Frontal cortex (tissue), 4 donors: ENCODE data around the gene UBE3D. TPM values are rescaled to one million over a fixed set of nuclear protein-coding genes. Genes with fewer than 3 reads are reported as not detected.
"Not testable (repeated sequence)": the region's sequence is repeated elsewhere in the genome, so short reads cannot be mapped to it uniquely, and the experiment has no call there.

Source experiments
- DNase-seq, 2 donors: peaks; one replicate each; pipeline ENCODE4 v3.0.0; 2012; ENCODE audit warnings: low spot score in 2 of 2
- FAIRE-seq: peaks from 2 replicates; lab custom pipeline; 2012; peaks lifted over from hg19 to GRCh38; lab: Jason Lieb, UNC
- total RNA-seq: library from RNA; depleted of rRNA; stranded (reverse); fragments of >200 nt; gene quantifications from one replicate; pipeline ENCODE4 v1.2.3, GENCODE V29; 2014
- donor health status: control.
- donor health status: control.
- donor health status: control.

UBE3D gene
- total RNA-seq, 1 donor from 2014 or later = 24.9 TPM

DNA sequence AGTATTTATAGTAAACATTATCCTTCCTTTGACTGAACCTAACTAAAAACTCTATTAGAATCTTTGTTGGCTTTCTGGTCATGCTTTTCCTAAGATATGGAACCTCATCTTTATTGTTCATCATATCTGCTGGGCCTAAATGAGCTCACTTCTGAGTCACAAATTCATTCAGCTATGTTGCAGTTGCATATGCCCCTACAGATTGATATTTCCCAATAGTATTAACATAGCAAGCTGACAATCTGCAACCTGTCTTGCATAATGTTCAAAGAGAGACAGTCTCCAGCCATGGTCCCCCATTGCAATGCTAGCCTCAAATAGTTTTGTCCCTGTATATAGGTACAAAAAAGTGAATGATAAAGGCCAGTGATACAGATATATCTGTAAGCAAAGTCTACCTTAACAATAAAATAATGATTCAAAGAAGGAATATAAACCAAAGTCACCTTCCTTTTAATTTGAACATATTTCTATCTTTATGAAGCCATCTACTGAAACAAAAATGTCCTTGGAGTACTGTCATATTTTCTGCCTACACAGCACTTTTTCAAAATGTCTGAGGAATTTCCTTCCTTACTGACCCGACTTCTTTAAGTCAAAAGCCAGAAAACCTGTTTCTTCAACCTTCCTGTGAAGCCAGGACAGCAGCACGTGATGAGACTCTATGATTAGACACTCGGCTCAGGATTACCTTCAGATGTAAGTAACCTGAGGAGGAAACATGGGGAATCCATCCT lies 140.7 kb downstream of the UBE3D start:
- FAIRE-seq (no peak), DNase-seq (no peak)

DNA sequence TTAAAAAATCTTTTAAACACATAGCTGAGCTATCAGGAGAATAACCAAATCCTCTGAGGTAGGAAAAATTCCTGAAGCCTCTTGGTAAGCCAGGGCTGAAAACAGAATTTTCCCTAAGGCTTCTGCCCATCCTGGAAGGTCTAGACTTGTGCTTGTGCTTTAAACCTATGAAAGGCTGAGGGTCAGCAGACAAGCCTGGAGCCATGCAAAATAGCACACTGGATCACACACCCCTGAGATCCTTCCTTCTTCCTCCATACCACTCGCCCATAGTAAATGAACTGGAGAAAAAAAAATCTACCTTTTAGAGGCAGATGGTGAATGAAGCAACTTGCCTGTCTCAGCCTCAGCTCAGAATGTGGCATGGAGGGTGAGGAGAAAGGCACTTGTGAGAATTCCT lies 144.4 kb downstream of the UBE3D start:
- no peak for FAIRE-seq

DNA sequence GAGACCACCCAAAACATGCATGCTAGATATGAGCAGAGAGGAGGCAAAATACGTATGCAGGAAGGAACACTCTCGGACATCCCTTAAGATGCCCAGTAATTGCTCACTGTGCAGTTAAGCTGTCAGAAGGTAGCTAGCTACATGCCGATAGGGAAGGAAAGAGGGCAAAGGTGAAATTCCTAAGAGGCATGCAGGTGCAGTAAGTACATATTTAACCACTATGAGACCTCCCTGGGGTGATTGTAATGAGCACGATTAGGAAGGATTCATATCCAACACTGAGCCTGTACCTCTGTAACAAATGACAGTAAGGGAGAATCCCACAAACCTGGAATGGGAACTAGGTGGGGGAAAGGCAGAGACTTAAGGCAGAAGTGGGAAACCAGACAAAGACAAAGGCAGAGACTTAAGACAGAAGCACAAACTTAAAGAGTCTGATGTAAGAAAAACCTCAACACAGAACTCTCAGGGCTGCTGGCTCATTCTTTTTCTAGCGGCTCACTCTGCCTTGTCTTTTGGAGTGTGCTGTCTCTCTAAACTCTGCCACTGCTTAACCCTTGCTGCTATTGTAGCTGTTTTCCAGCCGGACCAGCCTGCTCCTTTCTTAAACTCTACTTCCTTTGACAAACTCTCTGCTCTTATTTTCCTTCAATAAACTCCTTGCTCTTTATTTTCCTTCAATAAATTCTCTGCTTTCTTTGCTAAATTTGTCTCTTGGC lies 148.1 kb downstream of the UBE3D start:
- DNase-seq (no peak), FAIRE-seq (no peak)

More for the DNA sequence above, 144.4 kb downstream of the UBE3D start:
- DNase-seq = no peak

DNA sequence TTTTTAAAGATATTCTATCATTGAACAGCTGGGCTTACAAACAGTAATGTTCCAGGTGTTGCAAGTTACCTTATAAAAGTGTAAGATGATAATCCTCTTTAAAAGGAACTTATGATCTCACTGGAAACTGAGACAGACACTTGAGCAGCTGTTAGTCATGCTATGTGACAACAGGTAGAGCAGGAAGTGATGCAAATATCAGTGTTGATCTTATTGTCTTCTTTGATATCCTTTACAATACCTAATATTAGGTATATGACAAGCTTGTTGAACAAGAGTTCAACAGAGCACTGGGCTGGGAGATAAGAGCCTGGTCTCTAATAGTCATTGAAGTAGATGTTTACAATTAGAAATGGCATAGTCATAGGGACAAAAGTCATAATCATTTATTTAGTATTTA lies 150.0 kb downstream of the UBE3D start:
- FAIRE-seq = no peak
- no peak for DNase-seq

DNA sequence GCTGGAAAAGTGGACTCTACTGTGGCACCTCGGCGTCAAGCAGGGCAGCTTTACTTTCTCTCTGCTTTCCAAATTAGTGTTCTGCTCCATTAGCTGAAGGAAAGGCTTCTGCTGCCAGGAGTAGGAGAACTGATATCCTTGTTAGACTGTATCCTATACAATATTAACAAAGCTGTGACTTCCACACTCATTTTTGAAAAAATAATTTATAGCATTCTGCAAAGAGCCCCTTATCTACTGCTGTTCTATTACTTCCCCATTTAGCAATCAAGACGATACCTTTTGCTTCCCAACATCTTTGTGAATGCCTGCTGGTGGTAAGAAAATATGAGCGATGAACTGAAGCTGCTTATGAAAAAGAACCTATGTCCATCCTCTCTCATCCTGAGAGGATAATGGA lies 151.1 kb downstream of the UBE3D start:
- FAIRE-seq (no peak), DNase-seq (no peak)

DNA sequence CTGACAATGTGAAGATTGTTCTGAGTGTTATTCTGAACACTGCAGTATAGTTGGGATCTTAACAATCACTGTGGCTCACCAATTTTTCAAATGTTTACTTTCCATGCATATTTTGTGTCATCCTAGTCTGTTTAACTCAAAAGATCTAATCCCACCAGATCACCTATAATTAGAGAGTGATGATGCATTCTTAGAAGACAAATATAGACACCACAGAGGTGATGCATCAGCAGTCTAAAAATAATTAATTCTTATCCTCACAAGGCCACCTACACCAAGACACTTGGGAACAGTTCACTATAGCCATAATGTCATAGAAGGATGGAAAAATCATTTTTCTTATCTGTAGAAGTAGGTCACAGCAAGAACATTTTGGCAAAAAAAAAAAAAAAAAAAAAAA lies 154.8 kb downstream of the UBE3D start:
- DNase-seq (no peak), FAIRE-seq (no peak)

DNA sequence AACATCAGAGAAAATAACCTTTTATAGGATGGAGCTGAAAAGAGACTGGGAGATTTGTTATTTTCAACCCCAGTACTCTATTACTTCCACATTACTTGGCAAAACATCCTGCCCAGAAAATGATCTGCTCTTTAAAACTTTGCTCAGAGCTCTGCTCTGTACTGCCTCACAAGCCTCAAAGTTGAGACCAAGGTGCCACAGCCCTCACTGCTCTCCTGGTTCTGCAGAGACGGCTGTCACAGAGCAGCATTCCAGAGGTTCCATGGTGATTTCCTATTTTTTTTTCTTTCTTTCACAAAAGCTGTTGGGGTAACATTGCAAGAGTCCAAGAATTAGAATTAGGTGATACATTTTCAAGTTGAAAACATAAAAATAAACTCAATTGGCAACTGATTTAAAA lies 155.2 kb downstream of the UBE3D start:
- no peak for DNase-seq
- FAIRE-seq = no peak

DNA sequence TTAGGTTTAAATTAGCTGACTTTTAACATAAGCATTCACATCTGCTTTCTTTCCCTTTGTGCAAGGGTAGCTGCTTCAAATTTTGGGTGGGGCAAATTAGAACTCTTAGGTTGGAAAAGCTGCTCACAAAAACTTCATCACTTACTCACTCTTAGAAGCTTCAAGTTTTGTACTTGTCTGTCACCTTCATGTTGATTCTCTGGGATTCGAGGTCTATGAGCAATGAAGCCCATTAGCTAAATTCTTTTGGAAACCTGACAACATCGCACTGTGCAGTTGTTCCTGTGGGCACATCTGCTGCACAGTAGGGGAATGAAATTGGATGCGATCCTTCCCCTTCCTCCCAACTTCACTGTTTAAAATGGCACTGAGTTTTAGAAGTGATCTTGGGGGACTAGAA lies 156.1 kb downstream of the UBE3D start:
- DNase-seq = no peak
- no peak for FAIRE-seq

DNA sequence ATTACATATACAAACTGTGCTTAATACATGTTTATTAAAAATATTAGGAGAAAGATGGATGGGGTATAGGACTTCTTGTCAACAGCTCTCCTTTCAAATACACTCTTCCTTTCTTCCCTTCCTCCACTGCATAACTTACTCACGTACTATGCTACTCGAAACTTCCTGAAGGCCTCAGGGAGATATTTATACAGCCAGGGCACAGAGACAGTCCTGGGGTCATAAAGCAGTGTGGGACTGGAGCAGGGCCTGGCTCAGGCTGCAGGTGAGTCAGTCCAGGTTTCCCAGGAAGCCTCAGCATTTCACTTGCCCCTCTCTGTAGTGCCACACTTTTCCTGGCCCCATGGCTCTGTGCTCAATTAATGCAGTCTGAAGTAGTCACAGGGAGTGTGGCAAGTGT lies 157.0 kb downstream of the UBE3D start:
- FAIRE-seq = no peak
- no peak for DNase-seq

DNA sequence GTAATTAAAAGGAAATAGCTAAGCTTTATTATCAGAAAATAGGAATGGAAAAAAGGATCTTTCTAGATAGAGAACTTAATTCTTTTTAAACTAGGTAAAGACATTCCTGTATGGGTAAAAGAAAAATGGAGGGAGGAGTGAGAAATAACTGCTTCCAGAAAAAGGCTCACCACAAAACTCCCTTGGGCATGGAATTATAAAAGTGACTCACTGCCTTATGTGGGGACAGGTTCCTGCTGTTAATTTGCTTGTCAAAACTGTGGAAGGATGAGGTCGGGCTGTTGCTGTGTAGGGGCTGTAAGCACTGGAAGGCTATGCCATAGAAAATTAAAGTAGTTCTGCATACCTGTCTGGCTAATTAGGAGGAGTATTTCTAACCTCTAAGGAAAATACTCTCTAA lies 158.7 kb downstream of the UBE3D start:
- DNase-seq = no peak
- FAIRE-seq = no peak

DNA sequence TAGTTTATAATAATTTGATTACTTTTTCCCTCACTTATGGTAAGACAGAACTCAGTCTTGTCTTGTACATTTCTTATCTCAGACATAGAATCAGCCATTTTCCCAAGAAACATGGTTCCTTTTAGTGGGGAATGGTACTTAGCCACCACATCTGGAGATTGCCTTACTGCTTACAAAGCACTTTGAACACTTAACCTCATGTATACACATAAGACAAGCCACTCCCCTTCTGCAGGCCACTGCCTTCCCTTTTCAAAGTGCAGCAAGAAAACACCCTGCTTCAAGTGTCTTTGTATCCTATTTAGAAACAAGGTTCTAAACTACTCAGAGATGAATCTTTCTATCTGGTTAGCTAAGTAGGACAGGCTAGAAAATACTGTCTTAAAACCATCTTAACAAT lies 159.2 kb downstream of the UBE3D start:
- FAIRE-seq (no peak), DNase-seq (no peak)

DNA sequence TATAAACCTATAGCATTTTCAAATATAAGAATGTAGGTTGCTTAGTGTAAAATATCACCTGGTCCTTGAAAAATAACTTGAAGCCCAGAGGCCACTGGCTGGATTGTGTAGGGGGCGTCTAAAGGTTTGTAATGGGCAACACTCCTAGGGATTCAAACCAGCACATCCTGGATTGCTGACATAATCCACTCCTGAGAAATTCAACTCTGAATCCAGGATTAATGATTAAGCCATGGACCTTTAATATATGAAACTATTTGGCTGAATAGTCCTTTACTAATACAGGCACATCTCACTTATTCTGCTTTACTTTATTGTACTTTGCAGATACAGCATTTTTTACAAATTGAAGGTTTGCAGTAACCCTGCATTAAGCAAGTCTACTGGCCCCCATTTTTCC lies 160.8 kb downstream of the UBE3D start:
- DNase-seq = no peak
- FAIRE-seq = no peak

DNA sequence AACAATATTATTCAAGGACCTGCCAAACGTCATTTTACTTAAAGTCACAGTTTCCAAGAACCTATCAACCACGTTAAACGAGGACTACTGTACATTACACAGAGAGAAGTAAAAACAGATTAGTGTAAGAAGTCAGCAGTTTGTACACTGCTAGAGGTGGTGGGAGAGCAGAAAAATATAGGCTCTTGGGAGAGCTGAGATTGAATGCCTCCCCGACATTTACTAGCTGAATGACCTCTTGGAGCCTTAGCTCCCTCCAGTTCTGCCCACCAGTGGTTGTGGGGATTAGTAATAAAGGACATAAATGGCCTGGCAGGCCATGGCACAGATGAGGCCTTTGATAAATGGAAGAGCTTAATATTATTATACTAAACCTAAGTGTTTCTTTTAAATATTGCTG lies 161.4 kb downstream of the UBE3D start:
- DNase-seq = no peak
- FAIRE-seq = no peak

DNA sequence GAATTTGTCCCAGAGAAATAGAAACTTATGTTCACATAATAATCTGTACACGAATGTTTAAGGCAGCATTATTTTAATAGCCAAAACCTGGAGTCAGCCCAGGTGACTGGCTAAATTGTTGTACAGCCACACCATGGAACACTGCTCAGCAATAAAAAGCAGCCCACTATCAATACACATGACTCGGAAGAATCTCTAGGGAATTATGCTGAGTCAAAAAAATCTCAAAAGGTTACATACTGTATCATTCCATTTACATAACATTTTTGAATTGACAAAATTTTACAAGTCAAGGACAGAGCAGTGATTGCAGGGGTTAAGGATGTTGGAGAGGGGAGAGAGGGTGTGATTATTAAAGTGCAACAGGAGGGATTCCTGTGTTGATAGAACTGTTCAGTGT lies 163.4 kb downstream of the UBE3D start:
- FAIRE-seq (no peak), DNase-seq (no peak)

DNA sequence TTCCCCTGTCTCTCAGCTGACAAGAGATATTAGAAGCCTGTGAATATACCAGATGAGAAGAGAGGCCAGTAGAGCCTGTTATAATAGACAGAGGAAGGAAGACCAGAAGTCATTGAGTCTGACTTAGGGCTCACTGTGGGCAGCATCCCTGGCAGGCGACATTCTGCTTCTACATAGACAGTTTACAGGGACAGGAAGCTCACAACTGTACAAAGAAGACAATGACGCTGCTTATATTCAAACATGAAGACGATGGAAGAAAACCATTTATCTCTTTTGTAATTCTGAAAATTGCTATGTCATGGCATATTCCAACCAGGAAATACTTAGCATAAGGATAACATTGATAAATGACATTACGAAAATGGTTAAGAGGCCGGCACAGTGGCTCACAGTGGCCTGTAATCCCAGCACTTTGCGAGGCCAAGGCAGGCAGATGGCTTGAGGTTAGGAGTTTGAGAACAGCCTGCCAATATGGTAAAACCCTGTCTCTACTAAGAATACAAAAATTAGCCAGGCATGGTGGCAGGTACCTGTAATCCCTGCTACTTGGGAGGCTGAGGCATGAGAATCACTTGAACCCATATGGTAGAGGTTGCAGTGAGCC lies 170.9 kb downstream of the UBE3D start:
- no peak for DNase-seq
- FAIRE-seq = no peak

DNA sequence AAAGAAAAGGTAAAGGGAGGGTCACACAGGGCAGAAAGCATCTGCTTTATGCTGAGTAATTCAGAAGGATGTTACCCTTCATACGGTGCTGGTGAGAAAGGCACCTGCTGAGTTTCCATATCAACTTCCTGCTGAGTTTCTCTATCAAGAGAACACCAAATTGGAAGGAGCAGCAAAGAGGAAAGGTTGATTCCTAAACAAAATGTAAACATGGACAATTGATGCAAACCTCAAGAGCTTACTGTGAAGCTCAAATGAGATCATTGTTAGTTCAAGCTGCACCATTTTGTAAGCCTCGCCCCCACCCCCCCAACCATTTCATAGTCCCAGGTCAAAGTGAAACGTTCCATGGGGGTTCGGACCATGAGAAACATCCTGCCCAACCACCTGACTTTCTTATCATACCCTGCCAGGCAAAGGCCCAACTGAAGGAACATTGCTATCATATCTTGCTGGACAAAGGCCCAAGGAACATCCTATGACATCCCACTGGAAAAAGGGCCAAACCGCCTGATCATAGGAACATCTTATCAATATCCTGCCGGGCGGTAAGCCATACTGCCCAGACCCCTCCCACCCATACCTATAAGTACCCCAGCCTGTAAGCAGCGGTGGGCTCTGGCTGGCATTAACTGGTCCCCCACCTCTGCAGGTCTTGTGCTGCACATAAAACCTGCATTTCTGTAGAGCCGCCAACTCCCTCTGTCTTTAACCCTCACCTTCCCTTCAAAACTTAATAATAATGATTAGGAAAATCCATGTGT lies 171.6 kb downstream of the UBE3D start:
- FAIRE-seq (no peak), DNase-seq (no peak)

DNA sequence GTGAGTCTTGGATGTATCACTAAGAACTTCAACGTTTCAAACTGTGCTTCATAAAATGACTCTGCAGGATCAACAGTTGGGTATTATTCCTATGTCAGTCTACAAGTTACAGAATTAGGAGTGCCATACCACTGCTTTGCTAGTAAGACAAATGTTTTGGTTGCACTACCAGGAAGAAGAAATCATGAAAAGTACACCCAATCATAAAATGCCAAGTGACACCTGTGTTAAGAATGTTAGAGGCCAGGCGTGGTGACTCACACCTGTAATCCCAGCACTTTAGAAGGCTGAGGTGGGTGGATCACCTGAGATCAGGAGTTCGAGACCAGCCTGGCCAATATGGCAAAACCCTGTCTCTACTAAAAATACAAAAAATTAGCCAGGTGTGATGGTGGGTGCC lies 174.1 kb downstream of the UBE3D start:
- not testable (repeated sequence) for DNase-seq, FAIRE-seq

DNA sequence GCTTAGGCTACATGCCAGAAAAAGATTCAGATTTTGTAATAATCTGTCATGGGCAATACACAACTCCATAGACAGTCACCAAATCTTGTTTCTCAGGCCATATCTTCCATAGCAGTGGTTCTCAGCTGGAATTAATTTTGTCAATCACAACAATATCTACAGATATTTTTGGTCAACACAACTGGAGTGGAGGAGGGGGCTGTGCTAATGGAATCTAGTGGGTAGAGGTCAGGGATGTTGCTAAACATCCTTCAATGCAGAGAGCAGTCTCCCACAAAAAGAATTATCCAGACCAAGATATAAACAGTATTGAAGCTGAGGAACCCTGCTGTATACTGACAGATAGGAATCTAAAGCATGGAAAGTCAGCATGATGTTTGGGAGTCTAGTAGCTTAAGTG lies 174.6 kb downstream of the UBE3D start:
- DNase-seq (no peak), FAIRE-seq (no peak)

DNA sequence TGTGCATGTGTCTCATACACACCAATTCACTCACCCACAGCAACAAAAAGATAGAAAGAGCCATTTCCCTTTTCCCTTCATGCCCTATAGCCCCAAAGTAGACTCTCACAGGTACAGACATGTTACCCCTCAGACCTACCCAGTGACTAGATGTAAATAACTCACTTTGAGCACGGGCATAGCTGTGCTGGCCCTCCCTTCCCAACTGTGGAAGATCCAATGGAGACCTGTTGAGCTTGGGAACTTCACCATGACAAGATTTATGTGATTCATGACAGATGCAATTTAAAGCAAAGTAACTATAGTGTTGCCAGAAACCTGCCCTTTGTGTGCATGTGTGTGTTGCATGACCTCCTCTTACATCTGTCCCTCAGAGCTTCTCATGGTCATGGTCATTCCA lies 175.4 kb downstream of the UBE3D start:
- no peak for FAIRE-seq
- no peak for DNase-seq

DNA sequence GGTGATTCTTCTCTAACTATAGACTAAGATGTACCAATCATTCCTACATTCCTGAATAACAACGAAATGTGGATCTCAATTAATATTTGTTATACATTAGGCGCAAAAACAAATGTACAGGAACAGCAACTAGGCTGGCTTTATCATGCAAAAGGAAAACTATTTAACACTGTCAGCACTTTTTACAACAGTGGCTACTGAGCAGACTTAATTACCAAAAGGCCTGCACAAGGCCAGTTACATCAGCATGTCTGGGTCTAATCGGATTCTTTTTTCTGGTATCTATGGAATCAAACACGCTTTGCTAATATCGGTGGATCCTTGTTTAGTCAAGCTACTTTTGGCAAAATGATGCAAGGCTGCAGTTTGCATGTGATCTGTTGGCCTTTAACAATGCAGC lies 176.5 kb downstream of the UBE3D start:
- FAIRE-seq = no peak

More for the DNA sequence above, 176.5 kb downstream of the UBE3D start:
- DNase-seq = no peak
